Loucy (cell line): ENCODE results near the gene DENND11.
A peak's percentile ranks its signal among the peaks of the same experiment; 100 is the strongest.

Source experiments
- H2AFZ ChIP-seq: fragments of 200-600 bp; sonication (generic); 2 replicates; pipeline ENCODE4 v1.6.0; 2016; ENCODE audit warnings: antibody characterized with exemption, mild to moderate bottlenecking, low read length, moderate library complexity
- H3F3A ChIP-seq: fragments of 200-600 bp; 2 replicates; pipeline ENCODE4 v1.6.0; 2016; ENCODE audit warnings: antibody characterized with exemption, low read depth, mild to moderate bottlenecking
- H3K27me3 ChIP-seq: fragments of 200-600 bp; sonication (generic); 2 replicates; pipeline ENCODE4 v1.6.1; 2014; ENCODE audit warnings: low read length, mild to moderate bottlenecking; ENCODE audit not compliant: insufficient read depth, poor library complexity, severe bottlenecking
- H3K36me3 ChIP-seq: fragments of 200-600 bp; sonication (generic); 2 replicates; pipeline ENCODE4 v1.6.1; 2016; ENCODE audit warnings: low read length; ENCODE audit not compliant: insufficient read depth
- H3K4me1 ChIP-seq: fragments of 200-600 bp; sonication (generic); 2 replicates; pipeline ENCODE4 v1.5.1; 2014; ENCODE audit warnings: low read length, mild to moderate bottlenecking; ENCODE audit not compliant: insufficient read depth, poor library complexity, severe bottlenecking
- H3K4me2 ChIP-seq: fragments of 200-600 bp; sonication (generic); 2 replicates; pipeline ENCODE4 v1.6.0; 2014; ENCODE audit warnings: antibody characterized with exemption, low read length, low read depth, mild to moderate bottlenecking; ENCODE audit not compliant: poor library complexity, severe bottlenecking
- H3K4me3 ChIP-seq: fragments of 200-600 bp; sonication (generic); 2 replicates; pipeline ENCODE4 v1.5.1; 2014; ENCODE audit warnings: low read length, mild to moderate bottlenecking, mixed read lengths; ENCODE audit not compliant: poor library complexity, severe bottlenecking
- H3K79me2 ChIP-seq: fragments of 200-600 bp; sonication (generic); 2 replicates; pipeline ENCODE4 v1.6.1; 2014; ENCODE audit warnings: low read length; ENCODE audit not compliant: insufficient read depth
- H3K9ac ChIP-seq: fragments of 200-600 bp; sonication (generic); 2 replicates; pipeline ENCODE4 v1.6.0; 2014; ENCODE audit warnings: mild to moderate bottlenecking, low read depth, low read length, moderate library complexity; ENCODE audit not compliant: poor library complexity, severe bottlenecking
- H3K9me2 ChIP-seq: fragments of 200-600 bp; sonication (generic); replicated peaks from 2 replicates; pipeline ENCODE4 v1.6.1; 2016; ENCODE audit warnings: low read depth, low read length, mixed read lengths
- H3K9me3 ChIP-seq: fragments of 200-600 bp; sonication (generic); 2 replicates; pipeline ENCODE4 v1.6.1; 2014; ENCODE audit warnings: mild to moderate bottlenecking, antibody characterized with exemption, low read length, low read depth; ENCODE audit not compliant: insufficient read depth
- H4K20me1 ChIP-seq: fragments of 200-600 bp; sonication (generic); 2 replicates; pipeline ENCODE4 v1.6.0; 2014; ENCODE audit warnings: antibody characterized with exemption, low read length, mild to moderate bottlenecking; ENCODE audit not compliant: insufficient read depth, poor library complexity, severe bottlenecking
- CTCF ChIP-seq: fragments of 200-600 bp; sonication (generic); conservative IDR thresholded peaks from 2 replicates; pipeline ENCODE4 v1.5.1; 2014; ENCODE audit warnings: mild to moderate bottlenecking, antibody characterized with exemption, low read length
- EZH2phosphoT487 ChIP-seq: fragments of 200-600 bp; IDR thresholded peaks from 2 replicates; pipeline ENCODE4 v1.6.1; 2018; ENCODE audit warnings: antibody characterized with exemption, mild to moderate bottlenecking, moderate library complexity, borderline replicate concordance

The DENND11 gene

GRCh38 chr7:141696348-141696747 is 5.6 kb downstream of the DENND11 start:
- Histone ChIP-seq H3K4me1 (peaks cover 53% of the 10 kb centered on the region), H4K20me1 (peaks cover 19% of the 10 kb centered on the region), H3K9ac (no peak overlapping the region), H3K79me2 (peaks cover 68% of the 10 kb centered on the region; the same call in 1 of the 2 replicates), H3K4me3 (no peak overlapping the region), H3K4me2 (peak overlapping the region; percentile 90), H3F3A (no peaks in the 10 kb centered on the region), H3K9me2 (no peaks in the 10 kb centered on the region), H3K36me3 (no peaks in the 10 kb centered on the region), H2AFZ (no peak overlapping the region), H3K9me3 (no peaks in the 10 kb centered on the region), H3K27me3 (no peaks in the 10 kb centered on the region)
- no peak for TF ChIP-seq CTCF
- no peak for TF ChIP-seq EZH2phosphoT487

GRCh38 chr7:141695803-141696289 is 6.1 kb downstream of the DENND11 start:
- Histone ChIP-seq H4K20me1 (peaks cover 21% of the 10 kb centered on the region), H2AFZ (no peak overlapping the region), H3K79me2 (peaks cover 69% of the 10 kb centered on the region; the same call in 1 of the 2 replicates), H3F3A (no peaks in the 10 kb centered on the region), H3K9ac (no peak overlapping the region), H3K9me3 (no peaks in the 10 kb centered on the region), H3K4me2 (peak overlapping the region; percentile 6), H3K36me3 (no peaks in the 10 kb centered on the region), H3K9me2 (no peaks in the 10 kb centered on the region), H3K4me3 (no peak overlapping the region), H3K27me3 (no peaks in the 10 kb centered on the region), H3K4me1 (peaks cover 53% of the 10 kb centered on the region)
- no peak for TF ChIP-seq EZH2phosphoT487
- TF ChIP-seq CTCF, result no peak

GRCh38 chr7:141693082-141693481 is 8.9 kb downstream of the DENND11 start:
- Histone ChIP-seq H3K27me3 (no peaks in the 10 kb centered on the region), H3K9ac (no peak overlapping the region), H3K9me2 (no peaks in the 10 kb centered on the region), H3F3A (no peaks in the 10 kb centered on the region), H4K20me1 (peaks cover 14% of the 10 kb centered on the region), H3K4me1 (peaks cover 29% of the 10 kb centered on the region), H2AFZ (no peak overlapping the region), H3K4me2 (no peak overlapping the region), H3K79me2 (peaks cover 47% of the 10 kb centered on the region; the same call in 1 of the 2 replicates), H3K4me3 (no peak overlapping the region), H3K36me3 (no peaks in the 10 kb centered on the region), H3K9me3 (no peaks in the 10 kb centered on the region)
- no peak for TF ChIP-seq CTCF
- no peak for TF ChIP-seq EZH2phosphoT487
